ENCODE data around the gene RNF180. TPM values are rescaled to one million over a fixed set of nuclear protein-coding genes. Genes with fewer than 3 reads are reported as not detected.

RNF180 gene
- total and polyA plus RNA-seq, 4 donors = 1.4 to 24.4 (median 6.3) TPM

DNA sequence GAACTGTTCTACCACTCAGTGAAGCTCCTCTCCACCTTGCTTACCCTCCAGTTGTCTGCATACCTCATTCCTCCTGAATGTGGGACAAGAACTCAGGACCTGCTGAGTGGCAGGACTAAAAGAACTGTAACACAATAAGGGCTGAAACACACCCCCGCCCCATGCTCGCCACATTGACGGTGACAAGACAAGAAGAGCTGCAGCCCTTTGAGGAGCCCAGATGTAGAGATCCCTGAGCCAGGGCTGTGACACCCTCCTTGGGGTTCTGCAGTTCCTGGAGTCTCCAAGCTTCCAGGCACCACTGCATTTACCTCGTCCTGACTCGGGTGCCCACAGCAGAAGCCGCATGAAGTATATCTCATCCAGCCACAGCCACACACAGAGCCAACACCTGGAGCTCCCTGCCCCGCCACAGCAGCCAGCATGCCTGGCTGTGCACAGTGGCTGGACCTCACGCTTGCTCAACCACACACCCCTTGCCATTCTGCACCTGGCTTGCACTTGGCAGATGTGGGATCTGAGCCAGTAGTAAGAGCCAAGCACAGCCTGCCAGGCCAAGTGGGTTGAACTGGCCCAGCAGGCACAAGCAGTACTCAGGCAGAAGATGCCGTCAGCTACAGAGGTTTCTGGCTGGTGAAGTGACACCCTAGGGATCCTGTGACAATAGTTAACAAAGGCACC lies 166.1 kb downstream of the RNF180 start:
- H3K36me3 ChIP-seq (ENCODE audit: control insufficient read depth in 4 of 4, insufficient read depth in 4 of 4, low read length in 4 of 4) = peaks cover 0 to 7% (median 2%) of the 10 kb centered on the region in 4 donors
- H3K9me3 ChIP-seq (ENCODE audit: control insufficient read depth in 4 of 4, insufficient read depth in 3 of 4, low read length in 3 of 4) = peaks cover 0 to 4% (median 1%) of the 10 kb centered on the region in 4 donors
- TF ChIP-seq, protein P1, sequence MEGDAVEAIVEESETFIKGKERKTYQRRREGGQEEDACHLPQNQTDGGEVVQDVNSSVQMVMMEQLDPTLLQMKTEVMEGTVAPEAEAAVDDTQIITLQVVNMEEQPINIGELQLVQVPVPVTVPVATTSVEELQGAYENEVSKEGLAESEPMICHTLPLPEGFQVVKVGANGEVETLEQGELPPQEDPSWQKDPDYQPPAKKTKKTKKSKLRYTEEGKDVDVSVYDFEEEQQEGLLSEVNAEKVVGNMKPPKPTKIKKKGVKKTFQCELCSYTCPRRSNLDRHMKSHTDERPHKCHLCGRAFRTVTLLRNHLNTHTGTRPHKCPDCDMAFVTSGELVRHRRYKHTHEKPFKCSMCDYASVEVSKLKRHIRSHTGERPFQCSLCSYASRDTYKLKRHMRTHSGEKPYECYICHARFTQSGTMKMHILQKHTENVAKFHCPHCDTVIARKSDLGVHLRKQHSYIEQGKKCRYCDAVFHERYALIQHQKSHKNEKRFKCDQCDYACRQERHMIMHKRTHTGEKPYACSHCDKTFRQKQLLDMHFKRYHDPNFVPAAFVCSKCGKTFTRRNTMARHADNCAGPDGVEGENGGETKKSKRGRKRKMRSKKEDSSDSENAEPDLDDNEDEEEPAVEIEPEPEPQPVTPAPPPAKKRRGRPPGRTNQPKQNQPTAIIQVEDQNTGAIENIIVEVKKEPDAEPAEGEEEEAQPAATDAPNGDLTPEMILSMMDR (IDR thresholded peaks at IDR 0.05; ENCODE audit: control extremely low read depth, extremely low read depth) = no peak
- DNase-seq = no peak
- H3K27ac ChIP-seq (ENCODE audit: low read depth in 1 of 2, low read length in 1 of 2) = no peak overlapping the region
- H3K9ac ChIP-seq (ENCODE audit: insufficient read depth in 1 of 2, low read length in 2 of 2) = no peak overlapping the region
- H3K4me1 ChIP-seq (ENCODE audit: control insufficient read depth in 5 of 5, insufficient read depth in 5 of 5, low read length in 5 of 5) = no peaks in the 10 kb centered on the region
- H3K4me3 ChIP-seq = no peak overlapping the region
- 90 to 94% methylated on average over 9 of the region's 9 CpGs for WGBS, 2 donors
- H3K27me3 ChIP-seq (ENCODE audit: control insufficient read depth in 3 of 3, insufficient read depth in 3 of 3, low read length in 2 of 3) = no peaks in the 10 kb centered on the region
- no peak for ATAC-seq (ENCODE audit: insufficient read depth, low FRiP score)

DNA sequence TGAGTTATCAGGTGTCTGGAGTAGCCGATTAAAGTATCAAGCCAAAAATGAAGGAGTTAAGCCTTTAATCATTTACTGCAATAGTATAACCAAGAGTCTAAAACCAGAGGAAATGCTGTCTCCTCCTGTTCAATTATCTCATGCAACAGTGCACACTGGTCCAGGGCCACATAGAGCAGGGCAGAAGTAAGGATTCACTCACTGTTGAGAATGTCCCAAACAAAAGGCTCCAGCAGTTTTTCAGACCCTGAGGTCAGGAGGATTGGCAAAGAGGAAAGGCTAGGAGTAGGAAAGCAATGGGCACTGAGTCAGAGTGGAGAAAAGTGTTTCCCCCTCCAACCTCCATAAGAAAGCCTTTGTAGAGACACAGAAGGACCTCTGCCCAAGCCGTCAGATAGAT lies 168.2 kb downstream of the RNF180 start:
- Histone ChIP-seq H3K4me1 (ENCODE audit: control insufficient read depth in 5 of 5, insufficient read depth in 5 of 5, low read length in 5 of 5) (no peaks in the 10 kb centered on the region), H3K9me3 (ENCODE audit: control insufficient read depth in 4 of 4, insufficient read depth in 3 of 4, low read length in 3 of 4) (peaks cover 0 to 4% (median 1%) of the 10 kb centered on the region in 4 donors), H3K36me3 (ENCODE audit: control insufficient read depth in 4 of 4, insufficient read depth in 4 of 4, low read length in 4 of 4) (peaks cover 0 to 7% (median 2%) of the 10 kb centered on the region in 4 donors), H3K9ac (ENCODE audit: insufficient read depth in 1 of 2, low read length in 2 of 2) (no peak overlapping the region), H3K27ac (ENCODE audit: low read depth in 1 of 2, low read length in 1 of 2) (no peak overlapping the region), H3K4me3 (no peak overlapping the region), H3K27me3 (ENCODE audit: control insufficient read depth in 3 of 3, insufficient read depth in 3 of 3, low read length in 2 of 3) (no peaks in the 10 kb centered on the region)
- TF ChIP-seq, protein P1 (IDR thresholded peaks at IDR 0.05; ENCODE audit: control extremely low read depth, extremely low read depth) = no peak
- ATAC-seq (ENCODE audit: insufficient read depth, low FRiP score) = no peak
- WGBS, 2 donors = 61 to 93% methylated on average over 2 of the region's 2 CpGs
- no peak for DNase-seq

DNA sequence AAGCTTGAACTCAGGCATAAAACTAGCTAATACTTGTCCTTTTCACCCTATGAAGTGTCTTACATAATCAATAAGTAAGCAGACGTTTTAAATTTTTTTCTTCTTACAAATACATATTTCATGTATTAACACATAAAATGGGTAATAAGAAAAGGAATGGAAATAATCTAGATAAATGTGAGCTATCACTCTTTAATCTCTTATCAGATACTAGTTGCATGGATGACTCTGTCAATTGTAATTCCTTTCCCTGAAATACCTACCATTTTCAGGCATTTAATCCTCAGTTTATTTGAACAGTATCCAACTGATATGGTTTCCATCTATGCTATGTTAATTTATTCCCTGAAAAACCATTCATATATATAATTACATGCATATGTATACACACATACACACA lies 174.1 kb downstream of the RNF180 start:
- Histone ChIP-seq H3K36me3 (ENCODE audit: control insufficient read depth in 4 of 4, insufficient read depth in 4 of 4, low read length in 4 of 4) (no peaks in the 10 kb centered on the region), H3K27ac (ENCODE audit: low read depth in 1 of 2, low read length in 1 of 2) (no peak overlapping the region), H3K27me3 (ENCODE audit: control insufficient read depth in 3 of 3, insufficient read depth in 3 of 3, low read length in 2 of 3) (no peaks in the 10 kb centered on the region), H3K9ac (ENCODE audit: insufficient read depth in 1 of 2, low read length in 2 of 2) (no peak overlapping the region), H3K9me3 (ENCODE audit: control insufficient read depth in 4 of 4, insufficient read depth in 3 of 4, low read length in 3 of 4) (no peaks in the 10 kb centered on the region), H3K4me1 (ENCODE audit: control insufficient read depth in 5 of 5, insufficient read depth in 5 of 5, low read length in 5 of 5) (no peaks in the 10 kb centered on the region), H3K4me3 (no peak overlapping the region)
- TF ChIP-seq, protein P1 (IDR thresholded peaks at IDR 0.05; ENCODE audit: control extremely low read depth, extremely low read depth) = no peak
- WGBS, 2 donors = 59 to 66% methylated on average over 1 of the region's 1 CpG
- ATAC-seq (ENCODE audit: insufficient read depth, low FRiP score) (no peak), DNase-seq (no peak)

DNA sequence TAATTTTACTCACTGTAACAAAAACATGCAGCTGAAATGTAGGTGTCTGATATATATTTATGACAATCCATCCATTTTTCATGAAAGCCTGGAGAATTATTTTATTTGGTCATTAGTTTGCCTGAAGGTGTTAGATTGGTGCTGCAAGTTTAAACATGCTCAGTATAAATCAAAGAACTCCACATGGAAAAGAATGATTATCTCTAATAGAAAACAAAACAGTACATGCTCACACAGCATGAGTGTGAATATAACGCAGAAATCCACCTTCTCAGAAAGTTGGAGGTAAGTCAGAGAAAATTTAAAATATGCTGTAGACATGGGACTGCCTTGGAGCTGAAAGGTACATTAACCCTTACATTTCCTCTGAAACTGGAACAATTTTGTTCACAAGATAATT lies 174.7 kb downstream of the RNF180 start:
- H3K27me3 ChIP-seq (ENCODE audit: control insufficient read depth in 3 of 3, insufficient read depth in 3 of 3, low read length in 2 of 3) = no peaks in the 10 kb centered on the region
- no peak overlapping the region for H3K4me3 ChIP-seq
- TF ChIP-seq, protein P1 (IDR thresholded peaks at IDR 0.05; ENCODE audit: control extremely low read depth, extremely low read depth) = no peak
- H3K4me1 ChIP-seq (ENCODE audit: control insufficient read depth in 5 of 5, insufficient read depth in 5 of 5, low read length in 5 of 5) = no peaks in the 10 kb centered on the region
- H3K27ac ChIP-seq (ENCODE audit: low read depth in 1 of 2, low read length in 1 of 2) = no peak overlapping the region
- H3K9ac ChIP-seq (ENCODE audit: insufficient read depth in 1 of 2, low read length in 2 of 2) = no peak overlapping the region
- no peaks in the 10 kb centered on the region for H3K9me3 ChIP-seq (ENCODE audit: control insufficient read depth in 4 of 4, insufficient read depth in 3 of 4, low read length in 3 of 4)
- H3K36me3 ChIP-seq (ENCODE audit: control insufficient read depth in 4 of 4, insufficient read depth in 4 of 4, low read length in 4 of 4) = no peaks in the 10 kb centered on the region
- ATAC-seq (ENCODE audit: insufficient read depth, low FRiP score) (no peak), DNase-seq (no peak)
- WGBS, 2 donors = 85 to 88% methylated on average over 1 of the region's 1 CpG

All from lung (tissue), 12 donors.